ENCODE measurements around the gene FMNL2. TPM values are rescaled to one million over a fixed set of nuclear protein-coding genes. Genes with fewer than 3 reads are reported as not detected.

FMNL2 gene
- total and polyA plus RNA-seq, 4 donors = 1.5 to 9.3 (median 5.1) TPM

DNA sequence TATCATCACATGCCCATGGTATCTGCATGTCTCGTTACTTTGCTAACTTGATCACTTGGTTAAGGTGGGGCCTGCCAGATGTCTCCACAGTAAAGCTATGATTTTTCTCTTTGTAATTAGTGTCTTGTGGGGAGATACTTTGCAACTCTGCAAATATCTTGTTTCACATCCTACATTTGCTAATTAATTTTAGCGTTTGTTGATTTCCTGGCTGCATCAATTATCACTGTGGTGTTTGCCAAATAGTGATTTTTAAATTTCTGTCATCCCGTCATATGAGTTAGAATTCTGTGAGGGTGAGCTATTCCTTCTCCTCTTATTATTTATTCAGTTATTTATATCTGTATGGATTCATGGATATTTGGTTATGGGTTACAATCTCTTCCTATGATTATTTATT is 161.4 kb downstream of the FMNL2 start:
- TF ChIP-seq GABPA (IDR thresholded peaks at IDR 0.05 in 1 of 2, conservative IDR thresholded peaks at IDR 0.05 in 1 of 2) = no peak
- no peak for TF ChIP-seq EGR1 (IDR thresholded peaks at IDR 0.05; ENCODE audit: low read depth in 2 of 2)
- no peak for TF ChIP-seq NR2F2 (IDR thresholded peaks at IDR 0.05)
- TF ChIP-seq YY1 (IDR thresholded peaks at IDR 0.05) = no peak
- TF ChIP-seq RXRA (IDR thresholded peaks at IDR 0.05) = no peak
- no peak for TF ChIP-seq JUND (IDR thresholded peaks at IDR 0.05)
- no peak for TF ChIP-seq REST (IDR thresholded peaks at IDR 0.05)
- TF ChIP-seq SP1 (IDR thresholded peaks at IDR 0.05) = no peak
- TF ChIP-seq FOXA2 (IDR thresholded peaks at IDR 0.05) = no peak
- H3K9me3 ChIP-seq (ENCODE audit: control insufficient read depth in 4 of 4, low read length in 3 of 4) = no peaks in the 10 kb centered on the region
- no peak overlapping the region for H3K9ac ChIP-seq (ENCODE audit: low read depth in 1 of 2, low read length in 2 of 2)
- no peaks in the 10 kb centered on the region for H3K36me3 ChIP-seq (ENCODE audit: control insufficient read depth in 4 of 4, insufficient read depth in 3 of 4, low read depth in 1 of 4, low read length in 3 of 4)
- 86% methylated on average over 3 of the region's 3 CpGs for WGBS
- no peak overlapping the region for H3K27ac ChIP-seq (ENCODE audit: low read depth in 1 of 2, low read length in 2 of 2)
- H3K4me1 ChIP-seq (ENCODE audit: control insufficient read depth in 4 of 4, insufficient read depth in 4 of 4, low read length in 3 of 4) = peaks cover 0 to 3% (median 0%) of the 10 kb centered on the region in 4 donors
- no peaks in the 10 kb centered on the region for H3K27me3 ChIP-seq (ENCODE audit: control insufficient read depth in 4 of 4, insufficient read depth in 4 of 4, low read length in 3 of 4)
- DNase-seq (ENCODE audit: low spot score) = no peak
- no peak overlapping the region for H3K4me3 ChIP-seq (ENCODE audit: low read depth in 1 of 3, low read length in 3 of 3)

DNA sequence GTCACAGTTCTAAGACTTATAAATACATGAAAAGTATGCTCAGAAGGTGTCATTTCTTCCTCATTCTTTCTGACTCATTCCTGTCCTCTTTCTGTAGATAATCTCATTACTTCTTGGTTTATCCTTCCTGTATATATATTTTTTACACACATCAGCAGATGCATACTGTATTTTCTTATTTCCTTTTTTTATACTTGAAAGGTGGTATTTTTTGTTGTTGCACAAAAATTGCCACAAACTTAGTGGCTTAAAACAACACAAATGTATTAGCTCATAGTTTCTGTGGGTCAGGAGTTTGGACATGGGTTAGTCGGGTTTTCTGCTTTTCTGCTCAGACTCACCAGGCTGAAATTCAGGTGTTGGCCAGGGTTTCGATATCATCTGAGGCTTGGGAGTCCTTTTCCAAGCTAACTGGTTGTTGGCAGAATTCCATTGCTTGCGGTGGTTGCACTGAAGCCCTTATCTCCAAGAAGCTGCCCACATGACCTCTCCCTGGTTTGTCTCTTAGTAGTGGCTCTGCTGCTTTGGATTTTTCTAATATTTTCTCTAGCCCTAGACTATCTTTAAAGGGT is 162.6 kb downstream of the FMNL2 start:
- H3K36me3 ChIP-seq (ENCODE audit: control insufficient read depth in 4 of 4, insufficient read depth in 3 of 4, low read depth in 1 of 4, low read length in 3 of 4) = no peaks in the 10 kb centered on the region
- no peaks in the 10 kb centered on the region for H3K9me3 ChIP-seq (ENCODE audit: control insufficient read depth in 4 of 4, low read length in 3 of 4)
- DNase-seq (ENCODE audit: low spot score) = no peak
- TF ChIP-seq HNF4A (conservative IDR thresholded peaks at IDR 0.05) = no peak
- TF ChIP-seq SP1 (IDR thresholded peaks at IDR 0.05) = no peak
- TF ChIP-seq, protein P1, sequence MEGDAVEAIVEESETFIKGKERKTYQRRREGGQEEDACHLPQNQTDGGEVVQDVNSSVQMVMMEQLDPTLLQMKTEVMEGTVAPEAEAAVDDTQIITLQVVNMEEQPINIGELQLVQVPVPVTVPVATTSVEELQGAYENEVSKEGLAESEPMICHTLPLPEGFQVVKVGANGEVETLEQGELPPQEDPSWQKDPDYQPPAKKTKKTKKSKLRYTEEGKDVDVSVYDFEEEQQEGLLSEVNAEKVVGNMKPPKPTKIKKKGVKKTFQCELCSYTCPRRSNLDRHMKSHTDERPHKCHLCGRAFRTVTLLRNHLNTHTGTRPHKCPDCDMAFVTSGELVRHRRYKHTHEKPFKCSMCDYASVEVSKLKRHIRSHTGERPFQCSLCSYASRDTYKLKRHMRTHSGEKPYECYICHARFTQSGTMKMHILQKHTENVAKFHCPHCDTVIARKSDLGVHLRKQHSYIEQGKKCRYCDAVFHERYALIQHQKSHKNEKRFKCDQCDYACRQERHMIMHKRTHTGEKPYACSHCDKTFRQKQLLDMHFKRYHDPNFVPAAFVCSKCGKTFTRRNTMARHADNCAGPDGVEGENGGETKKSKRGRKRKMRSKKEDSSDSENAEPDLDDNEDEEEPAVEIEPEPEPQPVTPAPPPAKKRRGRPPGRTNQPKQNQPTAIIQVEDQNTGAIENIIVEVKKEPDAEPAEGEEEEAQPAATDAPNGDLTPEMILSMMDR (IDR thresholded peaks at IDR 0.05; ENCODE audit: low read depth, low read length, missing input control) = no peak
- TF ChIP-seq MAX (IDR thresholded peaks at IDR 0.05) = no peak
- TF ChIP-seq ZBTB33 (IDR thresholded peaks at IDR 0.05) = no peak
- TF ChIP-seq JUND (IDR thresholded peaks at IDR 0.05) = no peak
- no peak for TF ChIP-seq EGR1 (IDR thresholded peaks at IDR 0.05; ENCODE audit: low read depth in 2 of 2)
- no peak for TF ChIP-seq GABPA (IDR thresholded peaks at IDR 0.05 in 1 of 2, conservative IDR thresholded peaks at IDR 0.05 in 1 of 2)
- no peak for TF ChIP-seq REST (IDR thresholded peaks at IDR 0.05)
- TF ChIP-seq YY1 (IDR thresholded peaks at IDR 0.05) = no peak
- no peak for TF ChIP-seq FOXA2 (IDR thresholded peaks at IDR 0.05)
- TF ChIP-seq TAF1 (conservative IDR thresholded peaks at IDR 0.05) = no peak
- TF ChIP-seq RXRA (IDR thresholded peaks at IDR 0.05) = no peak
- TF ChIP-seq RAD21 (IDR thresholded peaks at IDR 0.05) = no peak
- TF ChIP-seq HNF4G (IDR thresholded peaks at IDR 0.05) = no peak
- no peak for TF ChIP-seq ATF3 (IDR thresholded peaks at IDR 0.05)
- no peak for TF ChIP-seq FOXA1 (IDR thresholded peaks at IDR 0.05)
- no peak overlapping the region for H3K4me3 ChIP-seq (ENCODE audit: low read depth in 1 of 3, low read length in 3 of 3)
- H3K9ac ChIP-seq (ENCODE audit: low read depth in 1 of 2, low read length in 2 of 2) = no peak overlapping the region
- H3K4me1 ChIP-seq (ENCODE audit: control insufficient read depth in 4 of 4, insufficient read depth in 4 of 4, low read length in 3 of 4) = peaks cover 0 to 3% (median 0%) of the 10 kb centered on the region in 4 donors
- 49% methylated on average over 3 of the region's 3 CpGs for WGBS
- no peak overlapping the region for H3K27ac ChIP-seq (ENCODE audit: low read depth in 1 of 2, low read length in 2 of 2)
- no peaks in the 10 kb centered on the region for H3K27me3 ChIP-seq (ENCODE audit: control insufficient read depth in 4 of 4, insufficient read depth in 4 of 4, low read length in 3 of 4)
